Measurements from ENCODE around the gene FNBP1.

Gene FNBP1

GRCh38 chr9:129875181-129875611 lies 167.8 kb downstream of the FNBP1 start:
- TF ChIP-seq CTCF (IDR thresholded peaks at IDR 0.05; ENCODE audit: insufficient read depth, low read depth, low read length, missing control alignments): no peak
- no peak overlapping the region for H3K4me3 ChIP-seq (ENCODE audit: low read length)
- no peak for DNase-seq (ENCODE audit: low read depth)

- no peak for TF ChIP-seq CTCF (IDR thresholded peaks at IDR 0.05; ENCODE audit: insufficient read depth, low read depth, low read length, missing control alignments)
- H3K4me3 ChIP-seq (ENCODE audit: low read length): no peak overlapping the region
- DNase-seq (ENCODE audit: low read depth): no peak
Observed at GRCh38 chr9:129874261-129875101, 168.5 kb downstream of the FNBP1 start.

GRCh38 chr9:129873563-129874190 lies 169.3 kb downstream of the FNBP1 start:
- DNase-seq (ENCODE audit: low read depth): no peak
- H3K4me3 ChIP-seq (ENCODE audit: low read length): no peak overlapping the region
- TF ChIP-seq CTCF (IDR thresholded peaks at IDR 0.05; ENCODE audit: insufficient read depth, low read depth, low read length, missing control alignments): no peak

- no peak overlapping the region for H3K4me3 ChIP-seq (ENCODE audit: low read length)
- no peak for TF ChIP-seq CTCF (IDR thresholded peaks at IDR 0.05; ENCODE audit: insufficient read depth, low read depth, low read length, missing control alignments)
- DNase-seq (ENCODE audit: low read depth): no peak
Observed at GRCh38 chr9:129871046-129871445, 171.9 kb downstream of the FNBP1 start.

- DNase-seq (ENCODE audit: low read depth): no peak
- no peak for TF ChIP-seq CTCF (IDR thresholded peaks at IDR 0.05; ENCODE audit: insufficient read depth, low read depth, low read length, missing control alignments)
- no peak overlapping the region for H3K4me3 ChIP-seq (ENCODE audit: low read length)
Observed at GRCh38 chr9:129869585-129870501, 173.1 kb downstream of the FNBP1 start.

- TF ChIP-seq CTCF (IDR thresholded peaks at IDR 0.05; ENCODE audit: insufficient read depth, low read depth, low read length, missing control alignments): no peak
- peak; percentile 69 for DNase-seq (ENCODE audit: low read depth)
- no peak overlapping the region for H3K4me3 ChIP-seq (ENCODE audit: low read length)
Observed at GRCh38 chr9:129868872-129869486, 174.0 kb downstream of the FNBP1 start.

Measured in epithelial cell of esophagus (primary cell).